Brain microvascular endothelial cell (primary cell): ENCODE results near the gene NPIPB2.
A peak's percentile ranks its signal among the peaks of the same experiment; 100 is the strongest.
"Not testable (repeated sequence)": the region's sequence is repeated elsewhere in the genome, so short reads cannot be mapped to it uniquely, and the experiment has no call there.

Experiments used
- DNase-seq: peaks from one replicate; pipeline ENCODE4 v3.0.0-alpha.2; 2020
- H3K27ac ChIP-seq: fragments of 250-450 bp; sonication (Bioruptor Pico); 2 replicates; pipeline ENCODE4 v1.5.1; 2020; ENCODE audit warnings: mild to moderate bottlenecking, moderate library complexity
- H3K27me3 ChIP-seq: fragments of 250-450 bp; sonication (Bioruptor Pico); replicated peaks from 2 replicates; pipeline ENCODE4 v1.5.1; 2020; ENCODE audit warnings: mild to moderate bottlenecking
- H3K36me3 ChIP-seq: fragments of 250-450 bp; sonication (Bioruptor Pico); replicated peaks from 2 replicates; pipeline ENCODE4 v1.5.1; 2020; ENCODE audit warnings: mild to moderate bottlenecking
- H3K4me3 ChIP-seq: 2 replicates; pipeline ENCODE4 v1.5.1; 2011; ENCODE audit warnings: low read depth, mild to moderate bottlenecking, control low read depth, low read length, moderate library complexity
- CTCF ChIP-seq: IDR thresholded peaks from 2 replicates; pipeline ENCODE4 v1.5.1; 2011; ENCODE audit warnings: low read depth, mild to moderate bottlenecking, moderate library complexity, low read length, control low read depth, inconsistent platforms; ENCODE audit errors: missing control alignments
- in situ Hi-C: cut with HindIII; loops from 2 replicates; pipeline ENCODE4 v1.10.0; 2017; ENCODE audit warnings: low sequenced_read_pairs, low pct_ligation_motif_present

NPIPB2 gene

GRCh38 chr16:11941945-11942344, at the start of gene NPIPB2:
NPIPB2 (minus strand) TSS chr16:11942045; CDS start chr16:11942045, 0 bp downstream.
- H3K36me3 ChIP-seq, in situ Hi-C loops, H3K27me3 ChIP-seq, H3K27ac ChIP-seq, DNase-seq, H3K4me3 ChIP-seq: not testable (repeated sequence)

GRCh38 chr16:11990702-11991390, 49.0 kb upstream of the NPIPB2 start:
- Histone ChIP-seq H3K4me3 (no peak overlapping the region), H3K27ac (no peak overlapping the region), H3K36me3 (no peaks in the 10 kb centered on the region), H3K27me3 (no peaks in the 10 kb centered on the region)
- TF ChIP-seq CTCF: no peak
- in situ Hi-C loops: no loop called here
- DNase-seq: no peak

- no peak overlapping the region for H3K4me3 ChIP-seq
- no peaks in the 10 kb centered on the region for H3K27me3 ChIP-seq
- in situ Hi-C loops: no loop called here
- TF ChIP-seq CTCF: no peak
- H3K36me3 ChIP-seq: no peaks in the 10 kb centered on the region
- DNase-seq: no peak
- H3K27ac ChIP-seq: no peak overlapping the region
These were observed 46.6 kb upstream of the NPIPB2 start for GRCh38 chr16:11988258-11988978.

GRCh38 chr16:11986521-11987057, 44.7 kb upstream of the NPIPB2 start:
- Histone ChIP-seq H3K36me3 (no peaks in the 10 kb centered on the region), H3K27me3 (no peaks in the 10 kb centered on the region), H3K4me3 (no peak overlapping the region), H3K27ac (peak overlapping the region; percentile 25)
- in situ Hi-C loops: no loop called here
- TF ChIP-seq CTCF: no peak
- peak; percentile 73 for DNase-seq

- no peak for DNase-seq
- Histone ChIP-seq H3K4me3 (no peak overlapping the region), H3K27me3 (no peaks in the 10 kb centered on the region), H3K36me3 (no peaks in the 10 kb centered on the region), H3K27ac (no peak overlapping the region)
- in situ Hi-C loops: no loop called here
- TF ChIP-seq CTCF: no peak
These were observed 43.4 kb upstream of the NPIPB2 start for GRCh38 chr16:11985250-11985649.

GRCh38 chr16:11980136-11980844, 38.4 kb upstream of the NPIPB2 start:
- TF ChIP-seq CTCF: no peak
- no peak overlapping the region for H3K27ac ChIP-seq

More at GRCh38 chr16:11980136-11980844, 38.4 kb upstream of the NPIPB2 start:
- no peaks in the 10 kb centered on the region for H3K27me3 ChIP-seq
- no peak for DNase-seq
- H3K36me3 ChIP-seq: no peaks in the 10 kb centered on the region
- H3K4me3 ChIP-seq: no peak overlapping the region
- in situ Hi-C loops: no loop called here
